Measurements from ENCODE around the gene MYOF. TPM values are rescaled to one million over a fixed set of nuclear protein-coding genes. Genes with fewer than 3 reads are reported as not detected.
A peak's percentile ranks its signal among the peaks of the same experiment; 100 is the strongest.

Gene MYOF
- total and polyA plus RNA-seq, 9 of the 15 experiments (the other 6 are each of a cell fraction or from before 2014, with no cell fraction given), result 0.06 to 0.27 TPM; not detected in 7

- TF ChIP-seq IRF1 (CRISPR knock-in tag; IDR thresholded peaks at IDR 0.05; ENCODE audit: borderline replicate concordance), result no peak
- TF ChIP-seq NRF1 (conservative IDR thresholded peaks at IDR 0.05 in 1 of 2, IDR thresholded peaks at IDR 0.05 in 1 of 2), result peak; percentile 86 to 88
- peak; percentile 87 for TF ChIP-seq ELF1 (tag; IDR thresholded peaks at IDR 0.05)
- no peak for TF ChIP-seq ZC3H4 (CRISPR knock-in tag; IDR thresholded peaks at IDR 0.05; ENCODE audit: borderline replicate concordance)
- peak; percentile 66 for TF ChIP-seq MYBL2 (IDR thresholded peaks at IDR 0.05; ENCODE audit: low read depth)
- TF ChIP-seq MYBL2 (CRISPR knock-in tag; IDR thresholded peaks at IDR 0.05; ENCODE audit: borderline replicate concordance), result no peak
- peak in 1 of 2 experiments; percentile 96; a peak in 2 of 4 replicates for TF ChIP-seq HDAC1 (IDR thresholded peaks at IDR 0.05)
- TF ChIP-seq POLR2B (IDR thresholded peaks at IDR 0.05; ENCODE audit: low read depth, partially characterized antibody), result peak; percentile 43
- peak; percentile 37; the same call in 1 of the 2 replicates for TF ChIP-seq JUND (IDR thresholded peaks at IDR 0.05; ENCODE audit: borderline replicate concordance, low read depth, low read length)
- no peak for TF ChIP-seq JUND (tag; IDR thresholded peaks at IDR 0.05; ENCODE audit: borderline replicate concordance, low read depth, low read length)
- TF ChIP-seq TGIF2 (CRISPR knock-in tag; IDR thresholded peaks at IDR 0.05), result peak; percentile 68; the same call in 1 of the 2 replicates
- TF ChIP-seq, protein P1, sequence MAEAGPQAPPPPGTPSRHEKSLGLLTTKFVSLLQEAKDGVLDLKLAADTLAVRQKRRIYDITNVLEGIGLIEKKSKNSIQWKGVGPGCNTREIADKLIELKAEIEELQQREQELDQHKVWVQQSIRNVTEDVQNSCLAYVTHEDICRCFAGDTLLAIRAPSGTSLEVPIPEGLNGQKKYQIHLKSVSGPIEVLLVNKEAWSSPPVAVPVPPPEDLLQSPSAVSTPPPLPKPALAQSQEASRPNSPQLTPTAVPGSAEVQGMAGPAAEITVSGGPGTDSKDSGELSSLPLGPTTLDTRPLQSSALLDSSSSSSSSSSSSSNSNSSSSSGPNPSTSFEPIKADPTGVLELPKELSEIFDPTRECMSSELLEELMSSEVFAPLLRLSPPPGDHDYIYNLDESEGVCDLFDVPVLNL (CRISPR knock-in tag; IDR thresholded peaks at IDR 0.05; ENCODE audit: low read depth), result peak; percentile 98
- TF ChIP-seq E2F1 (CRISPR knock-in tag; IDR thresholded peaks at IDR 0.05), result peak; percentile 85; the same call in 1 of the 2 replicates
- TF ChIP-seq TRIM28 (IDR thresholded peaks at IDR 0.05), result no peak
- peak; percentile 69; the same call in 1 of the 2 replicates for TF ChIP-seq ARID4B (CRISPR knock-in tag; IDR thresholded peaks at IDR 0.05)
- TF ChIP-seq, protein P2, sequence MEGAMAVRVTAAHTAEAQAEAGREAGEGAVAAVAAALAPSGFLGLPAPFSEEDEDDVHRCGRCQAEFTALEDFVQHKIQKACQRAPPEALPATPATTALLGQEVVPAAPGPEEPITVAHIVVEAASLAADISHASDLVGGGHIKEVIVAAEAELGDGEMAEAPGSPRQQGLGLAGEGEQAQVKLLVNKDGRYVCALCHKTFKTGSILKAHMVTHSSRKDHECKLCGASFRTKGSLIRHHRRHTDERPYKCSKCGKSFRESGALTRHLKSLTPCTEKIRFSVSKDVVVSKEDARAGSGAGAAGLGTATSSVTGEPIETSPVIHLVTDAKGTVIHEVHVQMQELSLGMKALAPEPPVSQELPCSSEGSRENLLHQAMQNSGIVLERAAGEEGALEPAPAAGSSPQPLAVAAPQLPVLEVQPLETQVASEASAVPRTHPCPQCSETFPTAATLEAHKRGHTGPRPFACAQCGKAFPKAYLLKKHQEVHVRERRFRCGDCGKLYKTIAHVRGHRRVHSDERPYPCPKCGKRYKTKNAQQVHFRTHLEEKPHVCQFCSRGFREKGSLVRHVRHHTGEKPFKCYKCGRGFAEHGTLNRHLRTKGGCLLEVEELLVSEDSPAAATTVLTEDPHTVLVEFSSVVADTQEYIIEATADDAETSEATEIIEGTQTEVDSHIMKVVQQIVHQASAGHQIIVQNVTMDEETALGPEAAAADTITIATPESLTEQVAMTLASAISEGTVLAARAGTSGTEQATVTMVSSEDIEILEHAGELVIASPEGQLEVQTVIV (CRISPR knock-in tag; IDR thresholded peaks at IDR 0.05; ENCODE audit: borderline replicate concordance), result no peak
- no peak for TF ChIP-seq DACH1 (IDR thresholded peaks at IDR 0.05; ENCODE audit: partially characterized antibody)
Observed at GRCh38 chr10:93496322-93497041, 14.3 kb upstream of the MYOF start, which contains the start of gene CEP55 (continued).

All from K562 (cell line).